HCT116 (cell line): ENCODE measurements around the gene ETV5. TPM values are rescaled to one million over a fixed set of nuclear protein-coding genes. Genes with fewer than 3 reads are reported as not detected.

ENCODE experiments used
- ATAC-seq: fragments of 200-7000 bp; cut with Tn5 transposase; 2 replicates; pipeline ENCODE4 v1.9.1; 2020; ENCODE audit warnings: mild to moderate bottlenecking, moderate library complexity
- BruUV-seq: library from RNA; stranded (reverse); fragments of 400-500 nt; replicated peaks from 2 replicates; lab custom pipeline; 2021; lab: Mats Ljungman, UMichigan
- CTCF ChIA-PET: fragments of 300-600 bp; sonication (Branson Sonifier 250); formaldehyde crosslinking; loops from one replicate; lab custom pipeline; 2021; ENCODE audit warnings: antibody characterized with exemption; lab: Charles Lee
- POLR2A ChIA-PET: fragments of 300-600, 350-600 bp; sonication (Branson Sonifier 250); formaldehyde crosslinking; loops from one replicate; lab custom pipeline; 2021; ENCODE audit warnings: antibody characterized with exemption; lab: Charles Lee
- RAD21 ChIA-PET, 2 experiments: fragments of 300-600 bp; sonication (Branson Sonifier 250); formaldehyde crosslinking; loops; one replicate each; lab custom pipeline; 2023; ENCODE audit warnings: low total read pairs in 2 of 2; ENCODE audit not compliant: uncharacterized antibody in 2 of 2, unreplicated experiment in 2 of 2, low non-redundant PET in 1 of 2; lab: Charles Lee
- DNase-seq: peaks from one replicate; pipeline ENCODE4 v3.0.0-alpha.2; 2010; ENCODE audit warnings: low read depth, low spot score
- H2AFZ ChIP-seq: fragments of 200-600 bp; shearing (Covaris generic), sonication (generic); 2 replicates; pipeline ENCODE4 v1.6.1; 2017; ENCODE audit warnings: low read depth, mixed run types, mixed read lengths, antibody characterized with exemption, low read length; ENCODE audit not compliant: poor library complexity, severe bottlenecking
- H3K27ac ChIP-seq: 2 replicates; pipeline ENCODE4 v1.5.1; 2012; ENCODE audit warnings: low read depth, low read length
- H3K27me3 ChIP-seq: fragments of 200-600 bp; sonication (generic); 2 replicates; pipeline ENCODE4 v1.6.1; 2016; ENCODE audit warnings: mixed run types, low read length, mixed read lengths; ENCODE audit not compliant: insufficient read depth
- H3K36me3 ChIP-seq, 2 experiments: fragments of 200-500 bp in 1 of 2; fragments of 200-600 bp in 1 of 2; sonication (Bioruptor generic) in 1 of 2; sonication (generic) in 1 of 2; 2 replicates each; pipeline versions ENCODE4 v1.5.1 to v1.6.1; 2014 to 2016; ENCODE audit warnings: low read length in 2 of 2, inconsistent platforms in 1 of 2, mixed read lengths in 1 of 2, mixed run types in 1 of 2; ENCODE audit not compliant: insufficient read depth in 2 of 2, control insufficient read depth in 1 of 2
- H3K4me1 ChIP-seq, 2 experiments: fragments of 200-600 bp in 1 of 2; sonication (generic) in 1 of 2; 2 replicates each; pipeline versions ENCODE4 v1.5.1 to v1.6.1; 2012 to 2017; ENCODE audit warnings: low read length in 2 of 2, inconsistent platforms in 1 of 2, mild to moderate bottlenecking in 1 of 2, mixed read lengths in 1 of 2, mixed run types in 1 of 2, moderate library complexity in 1 of 2; ENCODE audit not compliant: insufficient read depth in 2 of 2, control insufficient read depth in 1 of 2
- H3K4me2 ChIP-seq: fragments of 200-600 bp; sonication (generic); 2 replicates; pipeline ENCODE4 v1.6.1; 2017; ENCODE audit warnings: mixed run types, low read length, mixed read lengths
- H3K4me3 ChIP-seq, 2 experiments: fragments of 200-600 bp in 1 of 2; sonication (generic) in 1 of 2; replicated peaks in 1 of 2; 2 replicates each; pipeline ENCODE4 v1.5.1; 2011 to 2016; ENCODE audit warnings: low read length in 2 of 2, control low read depth in 1 of 2, low read depth in 1 of 2, mild to moderate bottlenecking in 1 of 2, mixed read lengths in 1 of 2, mixed run types in 1 of 2
- H3K79me2 ChIP-seq: fragments of 200-600 bp; sonication (generic); 2 replicates; pipeline ENCODE4 v1.6.1; 2017; ENCODE audit warnings: mild to moderate bottlenecking, mixed run types, low read length, moderate library complexity, mixed read lengths; ENCODE audit not compliant: insufficient read depth
- H3K9ac ChIP-seq: fragments of 200-600 bp; sonication (generic); 2 replicates; pipeline ENCODE4 v1.6.1; 2016; ENCODE audit warnings: low read length, mixed read lengths
- H3K9me2 ChIP-seq: fragments of 200-600 bp; sonication (generic), shearing (Covaris generic); 2 replicates; pipeline ENCODE4 v1.6.1; 2017; ENCODE audit warnings: mixed run types, mild to moderate bottlenecking, moderate library complexity; ENCODE audit not compliant: insufficient read depth
- H3K9me3 ChIP-seq, 2 experiments: fragments of 200-500 bp in 1 of 2; fragments of 200-600 bp in 1 of 2; sonication (Bioruptor generic) in 1 of 2; sonication (generic) in 1 of 2; 2 replicates each; pipeline ENCODE4 v1.6.1; 2014 to 2017; ENCODE audit warnings: low read length in 2 of 2, mixed read lengths in 2 of 2, inconsistent platforms in 1 of 2, low read depth in 1 of 2, mild to moderate bottlenecking in 1 of 2, mixed run types in 1 of 2, moderate library complexity in 1 of 2; ENCODE audit not compliant: control insufficient read depth in 1 of 2, insufficient read depth in 1 of 2
- H4K20me1 ChIP-seq: fragments of 200-600 bp; sonication (generic), shearing (Covaris generic); 2 replicates; pipeline ENCODE4 v1.6.1; 2017; ENCODE audit warnings: mixed run types, mild to moderate bottlenecking, moderate library complexity; ENCODE audit not compliant: insufficient read depth
- ATF3 ChIP-seq: IDR thresholded peaks from 2 replicates; pipeline ENCODE4 v1.6.1; 2012
- CBX3 ChIP-seq: IDR thresholded peaks from 2 replicates; pipeline ENCODE4 v1.6.1; 2012; ENCODE audit warnings: low read depth
- EGR1 ChIP-seq: IDR thresholded peaks from 2 replicates; pipeline ENCODE4 v1.6.1; 2012; ENCODE audit warnings: low read depth
- ELF1 ChIP-seq: IDR thresholded peaks from 2 replicates; pipeline ENCODE4 v1.6.1; 2012; ENCODE audit warnings: low read depth, borderline replicate concordance
- EZH2phosphoT487 ChIP-seq: fragments of 200-600 bp; IDR thresholded peaks from 2 replicates; pipeline ENCODE4 v1.6.1; 2018; ENCODE audit warnings: antibody characterized with exemption, borderline replicate concordance
- POLR2A ChIP-seq: IDR thresholded peaks from 2 replicates; pipeline ENCODE4 v1.7.0; 2011; ENCODE audit warnings: borderline replicate concordance; ENCODE audit not compliant: insufficient read depth, insufficient read length; ENCODE audit errors: extremely low read depth
- POLR2AphosphoS5 ChIP-seq: IDR thresholded peaks from 2 replicates; pipeline ENCODE4 v1.6.1; 2011; ENCODE audit warnings: mild to moderate bottlenecking, low read depth, low read length, moderate library complexity
- SIN3A ChIP-seq: IDR thresholded peaks from 2 replicates; pipeline ENCODE4 v1.6.1; 2012; ENCODE audit warnings: low read depth
- SP1 ChIP-seq: IDR thresholded peaks from 2 replicates; pipeline ENCODE4 v1.6.1; 2012; ENCODE audit warnings: low read depth
- SRF ChIP-seq: IDR thresholded peaks from 2 replicates; pipeline ENCODE4 v1.6.1; 2012; ENCODE audit warnings: low read depth
- TCF7L2 ChIP-seq: IDR thresholded peaks from 2 replicates; pipeline ENCODE4 v1.7.0; 2011; ENCODE audit warnings: borderline replicate concordance, inconsistent platforms; ENCODE audit not compliant: insufficient read depth, insufficient read length; ENCODE audit errors: extremely low read depth
- YY1 ChIP-seq: IDR thresholded peaks from 2 replicates; pipeline ENCODE4 v1.6.1; 2011; ENCODE audit warnings: low read length, low read depth, moderate library complexity, mild to moderate bottlenecking; ENCODE audit not compliant: insufficient replicate concordance; ENCODE audit errors: extremely low read depth
- ZFX ChIP-seq: fragments of 450-650 bp; IDR thresholded peaks from 2 replicates; pipeline ENCODE4 v1.6.1; 2017
- ZNF274 ChIP-seq: fragments of 200-500 bp; sonication (Bioruptor generic); IDR thresholded peaks from 2 replicates; pipeline ENCODE4 v1.6.1; 2014; ENCODE audit warnings: mild to moderate bottlenecking, low read depth, low read length, inconsistent platforms
- intact Hi-C: fragments of 100-400 bp; cut with micrococcal nuclease; formaldehyde crosslinking; loops from 2 replicates; pipeline ENCODE4 v1.10.0; 2022
- total RNA-seq: library from RNA; stranded (reverse); gene quantifications from one replicate; pipeline ENCODE4 v1.2.1, GENCODE V29; 2021; ENCODE audit not compliant: unreplicated experiment
- TF ChIP-seq, protein P1 (sequence below): IDR thresholded peaks from 2 replicates; pipeline ENCODE4 v1.6.1; 2012; ENCODE audit warnings: low read depth
- TF ChIP-seq, protein P2 (sequence below): IDR thresholded peaks from 2 replicates; pipeline ENCODE4 v1.6.1; 2012

Gene ETV5
- total RNA-seq, 1 experiment from 2014 or later: 89.7 TPM

GRCh38 chr3:186144257-186144656, 35.4 kb upstream of the ETV5 start (continued):
- TF ChIP-seq, protein P1, sequence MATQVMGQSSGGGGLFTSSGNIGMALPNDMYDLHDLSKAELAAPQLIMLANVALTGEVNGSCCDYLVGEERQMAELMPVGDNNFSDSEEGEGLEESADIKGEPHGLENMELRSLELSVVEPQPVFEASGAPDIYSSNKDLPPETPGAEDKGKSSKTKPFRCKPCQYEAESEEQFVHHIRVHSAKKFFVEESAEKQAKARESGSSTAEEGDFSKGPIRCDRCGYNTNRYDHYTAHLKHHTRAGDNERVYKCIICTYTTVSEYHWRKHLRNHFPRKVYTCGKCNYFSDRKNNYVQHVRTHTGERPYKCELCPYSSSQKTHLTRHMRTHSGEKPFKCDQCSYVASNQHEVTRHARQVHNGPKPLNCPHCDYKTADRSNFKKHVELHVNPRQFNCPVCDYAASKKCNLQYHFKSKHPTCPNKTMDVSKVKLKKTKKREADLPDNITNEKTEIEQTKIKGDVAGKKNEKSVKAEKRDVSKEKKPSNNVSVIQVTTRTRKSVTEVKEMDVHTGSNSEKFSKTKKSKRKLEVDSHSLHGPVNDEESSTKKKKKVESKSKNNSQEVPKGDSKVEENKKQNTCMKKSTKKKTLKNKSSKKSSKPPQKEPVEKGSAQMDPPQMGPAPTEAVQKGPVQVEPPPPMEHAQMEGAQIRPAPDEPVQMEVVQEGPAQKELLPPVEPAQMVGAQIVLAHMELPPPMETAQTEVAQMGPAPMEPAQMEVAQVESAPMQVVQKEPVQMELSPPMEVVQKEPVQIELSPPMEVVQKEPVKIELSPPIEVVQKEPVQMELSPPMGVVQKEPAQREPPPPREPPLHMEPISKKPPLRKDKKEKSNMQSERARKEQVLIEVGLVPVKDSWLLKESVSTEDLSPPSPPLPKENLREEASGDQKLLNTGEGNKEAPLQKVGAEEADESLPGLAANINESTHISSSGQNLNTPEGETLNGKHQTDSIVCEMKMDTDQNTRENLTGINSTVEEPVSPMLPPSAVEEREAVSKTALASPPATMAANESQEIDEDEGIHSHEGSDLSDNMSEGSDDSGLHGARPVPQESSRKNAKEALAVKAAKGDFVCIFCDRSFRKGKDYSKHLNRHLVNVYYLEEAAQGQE: no peak
- TF ChIP-seq SP1: no peak

DNA sequence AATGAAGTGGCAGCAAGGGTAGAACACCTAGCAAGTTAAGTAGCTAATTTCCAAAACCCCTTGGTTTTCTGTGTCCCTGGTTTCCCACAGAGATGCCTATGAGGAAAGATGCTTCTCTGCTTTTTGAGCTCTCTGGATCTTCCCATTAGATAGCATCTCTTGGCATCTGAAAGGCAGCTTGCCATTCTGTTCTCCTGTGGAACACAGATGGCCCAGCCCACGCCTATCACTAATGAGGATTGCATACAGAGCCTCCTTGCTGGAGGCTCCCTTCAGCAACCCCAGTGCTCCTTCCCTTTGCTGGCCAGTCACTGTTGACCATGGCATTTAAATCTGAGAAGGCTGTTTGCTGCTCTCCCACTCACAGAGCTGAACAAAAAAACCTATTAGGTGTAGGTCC, 34.4 kb upstream of the ETV5 start:
- no peak overlapping the region for H2AFZ ChIP-seq
- intact Hi-C loops: no loop called here
- no peaks in the 10 kb centered on the region for H3K9me2 ChIP-seq
- H3K27me3 ChIP-seq: no peaks in the 10 kb centered on the region
- no peaks in the 10 kb centered on the region for H3K9me3 ChIP-seq
- no peaks in the 10 kb centered on the region for H3K79me2 ChIP-seq
- H3K4me1 ChIP-seq: no peaks in the 10 kb centered on the region; a peak in 1 of 4 replicates
- ChIA-PET RAD21 (no interaction called here), CTCF (no interaction called here), POLR2A (no interaction called here)
- H3K4me2 ChIP-seq: no peak overlapping the region
- ATAC-seq (no peak), DNase-seq (no peak)
- H3K27ac ChIP-seq: no peak overlapping the region
- H3K4me3 ChIP-seq: no peak overlapping the region
- no peaks in the 10 kb centered on the region for H3K36me3 ChIP-seq
- no TSS peak for BruUV-seq
- H3K9ac ChIP-seq: no peak overlapping the region
- H4K20me1 ChIP-seq: no peaks in the 10 kb centered on the region
- TF ChIP-seq CBX3 (no peak), EGR1 (no peak), YY1 (no peak), SP1 (no peak), EZH2phosphoT487 (no peak), ATF3 (no peak), SRF (no peak), POLR2AphosphoS5 (no peak), ZNF274 (no peak), ZFX (no peak), SIN3A (no peak), TCF7L2 (no peak), POLR2A (no peak), ELF1 (no peak)
- TF ChIP-seq, protein P1: no peak
- TF ChIP-seq, protein P2, sequence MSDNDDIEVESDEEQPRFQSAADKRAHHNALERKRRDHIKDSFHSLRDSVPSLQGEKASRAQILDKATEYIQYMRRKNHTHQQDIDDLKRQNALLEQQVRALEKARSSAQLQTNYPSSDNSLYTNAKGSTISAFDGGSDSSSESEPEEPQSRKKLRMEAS: no peak
